HL-60 (cell line): ENCODE results near the gene CYP17A1.
"Not testable (repeated sequence)": the region's sequence is repeated elsewhere in the genome, so short reads cannot be mapped to it uniquely, and the experiment has no call there.

Source experiments
- DNase-seq, 2 experiments: peaks; one replicate each; pipeline ENCODE4 v3.0.0-alpha.2; 2010 to 2020; ENCODE audit warnings: low read depth in 1 of 2, low spot score in 1 of 2
- H3K27ac ChIP-seq: fragments of 250-450 bp; sonication (Bioruptor Pico); replicated peaks from 2 replicates; pipeline ENCODE4 v1.5.1; 2020; ENCODE audit warnings: mild to moderate bottlenecking, moderate library complexity
- H3K27me3 ChIP-seq: fragments of 250-450 bp; sonication (Bioruptor Pico); 2 replicates; pipeline ENCODE4 v1.5.1; 2021; ENCODE audit warnings: mild to moderate bottlenecking, moderate library complexity; ENCODE audit not compliant: insufficient read depth, poor library complexity, severe bottlenecking
- H3K4me3 ChIP-seq: replicated peaks from 2 replicates; pipeline ENCODE4 v1.5.1; 2011; ENCODE audit warnings: mild to moderate bottlenecking, control low read depth, low read length; ENCODE audit not compliant: insufficient read depth
- CTCF ChIP-seq: IDR thresholded peaks from one replicate; pipeline ENCODE4 v1.5.1; 2011; ENCODE audit warnings: low read length, control low read depth, inconsistent platforms; ENCODE audit not compliant: insufficient read depth
- GABPA ChIP-seq: IDR thresholded peaks from 2 replicates; pipeline ENCODE4 v1.6.1; 2012; ENCODE audit warnings: low read depth
- POLR2AphosphoS5 ChIP-seq: IDR thresholded peaks from 2 replicates; pipeline ENCODE4 v1.6.1; 2012; ENCODE audit warnings: low read depth
- REST ChIP-seq: IDR thresholded peaks from 2 replicates; pipeline ENCODE4 v1.6.1; 2012; ENCODE audit warnings: low read depth; ENCODE audit not compliant: insufficient replicate concordance
- SPI1 ChIP-seq: IDR thresholded peaks from 2 replicates; pipeline ENCODE4 v1.6.1; 2012; ENCODE audit warnings: low read depth, mild to moderate bottlenecking, borderline replicate concordance

CYP17A1 gene

GRCh38 chr10:102845352-102845902 lies 8.2 kb upstream of the CYP17A1 start:
- Histone ChIP-seq H3K27me3 (no peaks in the 10 kb centered on the region), H3K27ac (no peak overlapping the region), H3K4me3 (no peak overlapping the region)
- TF ChIP-seq GABPA (no peak), REST (no peak), CTCF (no peak), SPI1 (no peak), POLR2AphosphoS5 (no peak)
- no peak for DNase-seq

GRCh38 chr10:102844190-102844776 lies 7.1 kb upstream of the CYP17A1 start:
- not testable (repeated sequence) for H3K4me3 ChIP-seq, H3K27me3 ChIP-seq, H3K27ac ChIP-seq, DNase-seq

- not testable (repeated sequence) for H3K4me3 ChIP-seq, H3K27ac ChIP-seq, H3K27me3 ChIP-seq, DNase-seq
These were observed 5.9 kb upstream of the CYP17A1 start for GRCh38 chr10:102843139-102843538.

- TF ChIP-seq GABPA = no peak
- TF ChIP-seq POLR2AphosphoS5 = no peak
- no peak for TF ChIP-seq CTCF
- TF ChIP-seq SPI1 = no peak
- TF ChIP-seq REST = no peak
- no peak overlapping the region for H3K27ac ChIP-seq
- no peak for DNase-seq
- no peak overlapping the region for H3K4me3 ChIP-seq
- H3K27me3 ChIP-seq = no peaks in the 10 kb centered on the region
These were observed 4.7 kb upstream of the CYP17A1 start for GRCh38 chr10:102841827-102842345.

- peak in 1 of 2 experiments; percentile 24 for DNase-seq
- not testable (repeated sequence) for H3K4me3 ChIP-seq, H3K27me3 ChIP-seq, H3K27ac ChIP-seq
These were observed 1.2 kb upstream of the CYP17A1 start for GRCh38 chr10:102838276-102838927.
